ENCODE measurements around the gene TIMMDC1. TPM values are rescaled to one million over a fixed set of nuclear protein-coding genes. Genes with fewer than 3 reads are reported as not detected.
"Not testable (repeated sequence)": the region's sequence is repeated elsewhere in the genome, so short reads cannot be mapped to it uniquely, and the experiment has no call there.

TIMMDC1 gene
- total RNA-seq, 2 experiments from 2014 or later = 67.1 to 72.7 TPM

DNA sequence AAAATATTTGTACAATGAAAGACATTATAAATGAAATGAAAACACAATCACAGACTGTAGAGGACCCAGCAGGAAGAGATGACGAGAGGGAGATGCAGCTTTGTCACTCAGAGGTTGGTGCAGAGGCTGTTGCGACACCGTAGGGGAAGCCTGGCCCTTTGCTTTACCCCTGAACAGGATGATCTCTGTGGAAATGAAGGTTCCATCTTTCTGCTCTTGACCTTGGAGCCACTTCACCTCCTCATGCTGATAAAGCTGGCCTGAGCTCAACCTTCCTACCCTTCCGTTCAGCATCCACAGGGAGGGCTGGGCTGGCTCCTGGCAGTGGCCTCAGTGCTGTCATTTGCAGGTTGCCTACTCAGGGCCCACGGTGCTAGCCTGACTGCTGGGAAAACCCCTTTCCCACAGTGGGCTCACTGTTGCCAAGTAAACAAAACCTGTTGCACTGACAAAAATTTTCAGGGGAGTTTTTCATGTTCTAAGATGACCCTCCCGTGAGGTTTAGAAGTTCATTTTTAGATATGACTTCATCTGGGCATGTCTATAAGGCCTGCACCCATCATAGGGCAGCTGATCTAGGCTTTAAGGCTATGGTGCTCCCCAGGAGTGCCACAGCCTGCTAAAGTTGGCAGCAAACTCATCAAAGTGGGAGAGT, 64.1 kb downstream of the TIMMDC1 start:
- peaks cover 8% of the 10 kb centered on the region for H3K36me3 Mint-ChIP-seq (ENCODE audit: low read depth)
- peaks cover 31% of the 10 kb centered on the region for H3K4me1 Mint-ChIP-seq
- H3K9me3 Mint-ChIP-seq = peaks cover 1% of the 10 kb centered on the region
- DNase-seq = peak; percentile 15
- H3K27ac Mint-ChIP-seq = peak overlapping the region; percentile 69
- POLR2A ChIA-PET = no interaction called here
- CTCF ChIA-PET = interaction anchor here (0.6 to 0.8 kb wide), 3 partner anchors 9 to 176 kb away, joined by 3 to 5 read pairs (median 4); no protein-coding TSS in a partner anchor
- peaks cover 9% of the 10 kb centered on the region for H3K27me3 Mint-ChIP-seq
- no peak overlapping the region for H3K4me3 Mint-ChIP-seq

DNA sequence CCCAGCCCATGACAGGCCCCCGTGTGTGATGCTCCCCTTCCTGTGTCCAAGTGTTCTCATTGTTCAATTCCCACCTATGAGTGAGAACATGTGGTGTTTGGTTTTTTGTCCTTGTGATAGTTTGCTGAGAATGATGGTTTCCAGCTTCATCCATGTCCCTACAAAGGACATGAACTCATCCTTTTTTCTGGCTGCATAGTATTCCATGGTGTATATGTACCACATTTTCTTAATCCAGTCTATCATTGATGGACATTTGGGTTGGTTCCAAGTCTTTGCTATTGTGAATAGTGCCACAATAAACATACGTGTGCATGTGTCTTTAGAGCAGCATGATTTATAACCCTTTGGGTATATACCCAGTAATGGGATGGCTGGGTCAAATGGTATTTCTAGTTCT, 65.0 kb downstream of the TIMMDC1 start:
- POLR2A ChIA-PET; H3K36me3 Mint-ChIP-seq (ENCODE audit: low read depth); H3K9me3 Mint-ChIP-seq; H3K27ac Mint-ChIP-seq; H3K4me3 Mint-ChIP-seq; CTCF ChIA-PET; DNase-seq: not testable (repeated sequence)
- Mint-ChIP-seq H3K4me1 (peaks cover 23% of the 10 kb centered on the region), H3K27me3 (peaks cover 17% of the 10 kb centered on the region)

- ChIA-PET CTCF (interaction anchor here (1.0 kb wide), 1 partner anchor 9 kb away, joined by 3 read pairs; no protein-coding TSS in a partner anchor), POLR2A (no interaction called here)
- peaks cover 4% of the 10 kb centered on the region for H3K9me3 Mint-ChIP-seq
- H3K4me1 Mint-ChIP-seq = peaks cover 8% of the 10 kb centered on the region
- H3K36me3 Mint-ChIP-seq (ENCODE audit: low read depth) = peaks cover 5% of the 10 kb centered on the region
- no peak overlapping the region for H3K27ac Mint-ChIP-seq
- no peak overlapping the region for H3K4me3 Mint-ChIP-seq
- peaks cover 22% of the 10 kb centered on the region for H3K27me3 Mint-ChIP-seq
- no peak for DNase-seq
These were observed 70.8 kb downstream of the TIMMDC1 start for GRCh38 chr3:119569156-119569555.

GRCh38 chr3:119570229-119570628, 71.9 kb downstream of the TIMMDC1 start:
- DNase-seq = no peak
- H3K4me1 Mint-ChIP-seq = peaks cover 8% of the 10 kb centered on the region
- no peak overlapping the region for H3K27ac Mint-ChIP-seq
- H3K9me3 Mint-ChIP-seq = peaks cover 4% of the 10 kb centered on the region
- no peak overlapping the region for H3K4me3 Mint-ChIP-seq
- ChIA-PET CTCF (interaction anchor here (1.2 to 1.8 kb wide), 4 partner anchors 10 to 70 kb away, joined by 3 to 4 read pairs (median 4); no protein-coding TSS in a partner anchor), POLR2A (no interaction called here)
- H3K27me3 Mint-ChIP-seq = peaks cover 25% of the 10 kb centered on the region
- H3K36me3 Mint-ChIP-seq (ENCODE audit: low read depth) = peaks cover 5% of the 10 kb centered on the region

DNA sequence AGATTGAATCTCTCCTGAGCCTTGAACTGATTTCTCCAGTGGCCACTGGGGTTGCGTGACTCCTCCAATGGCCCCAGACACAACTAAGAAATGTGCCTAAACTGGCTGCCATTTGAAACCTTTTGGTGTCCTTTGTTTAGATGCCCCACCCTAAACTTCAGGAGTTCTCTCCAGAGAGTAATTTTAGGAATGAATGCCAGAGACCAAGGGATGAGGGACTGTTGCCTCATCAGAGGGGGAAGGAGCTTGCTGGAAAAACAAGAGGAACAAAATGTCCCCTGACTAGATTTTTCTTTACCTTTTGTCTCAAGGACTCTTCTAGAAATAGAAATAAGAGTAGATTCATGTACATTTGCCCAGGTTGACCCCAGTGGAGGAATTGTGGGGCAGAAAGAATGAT, 72.9 kb downstream of the TIMMDC1 start:
- Mint-ChIP-seq H3K27me3 (peaks cover 20% of the 10 kb centered on the region), H3K4me3 (no peak overlapping the region), H3K9me3 (peaks cover 4% of the 10 kb centered on the region), H3K27ac (no peak overlapping the region), H3K36me3 (ENCODE audit: low read depth) (peaks cover 5% of the 10 kb centered on the region), H3K4me1 (peaks cover 8% of the 10 kb centered on the region)
- no peak for DNase-seq
- ChIA-PET POLR2A (no interaction called here), CTCF (interaction anchor here (0.9 to 1.8 kb wide), 2 partner anchors 9 to 16 kb away, joined by 3 to 4 read pairs; no protein-coding TSS in a partner anchor)

DNA sequence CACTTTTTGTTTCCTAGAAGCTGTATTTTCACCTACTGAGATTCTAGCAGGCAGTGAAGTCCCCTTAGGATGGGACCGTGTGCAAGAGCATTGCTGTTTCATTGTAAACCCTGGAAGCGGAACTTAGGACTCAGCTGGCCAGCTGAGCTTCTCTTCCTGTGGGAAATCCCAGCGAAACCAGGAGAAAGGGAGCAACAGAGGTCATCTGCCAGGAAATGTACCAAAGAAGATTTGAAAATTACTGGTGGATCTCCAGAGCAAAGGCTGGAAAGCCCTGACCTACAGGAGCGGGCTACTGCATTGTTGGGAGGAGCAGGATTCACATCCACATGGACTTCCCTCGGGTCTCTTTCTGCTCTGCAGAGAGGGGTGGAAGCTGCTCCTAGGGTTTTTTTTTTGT, 73.3 kb downstream of the TIMMDC1 start:
- H3K9me3 Mint-ChIP-seq = peaks cover 4% of the 10 kb centered on the region
- ChIA-PET POLR2A (no interaction called here), CTCF (interaction anchor here (0.9 kb wide), 1 partner anchor 9 kb away, joined by 3 read pairs; no protein-coding TSS in a partner anchor)
- H3K36me3 Mint-ChIP-seq (ENCODE audit: low read depth) = peaks cover 5% of the 10 kb centered on the region
- no peak overlapping the region for H3K4me3 Mint-ChIP-seq
- H3K4me1 Mint-ChIP-seq = peaks cover 8% of the 10 kb centered on the region
- H3K27me3 Mint-ChIP-seq = peaks cover 17% of the 10 kb centered on the region
- no peak overlapping the region for H3K27ac Mint-ChIP-seq
- DNase-seq = no peak

Other genes with a start within 250 kb of the TIMMDC1 start
- 1 to 10 TPM; 2.0 to 2.4 TPM for gene ARHGAP31, start 204.2 kb upstream of the TIMMDC1 start, total RNA-seq
- 10 to 100 TPM; 24.6 to 32.5 TPM for gene TMEM39A, start 34.9 kb upstream of the TIMMDC1 start, total RNA-seq
- gene POGLUT1, start 29.6 kb upstream of the TIMMDC1 start, total RNA-seq = 10 to 100 TPM; 25.8 to 29.4 TPM
- 1 to 10 TPM; 7.2 to 7.4 TPM for gene CD80, start 61.1 kb downstream of the TIMMDC1 start, total RNA-seq
- 1 to 10 TPM; 1.4 to 1.8 TPM for gene ADPRH, start 80.9 kb downstream of the TIMMDC1 start, total RNA-seq
- gene PLA1A, start 99.3 kb downstream of the TIMMDC1 start, total RNA-seq = not detected
- 1 to 10 TPM; 1.7 to 2.9 TPM for gene POPDC2, start 162.0 kb downstream of the TIMMDC1 start, total RNA-seq
- 10 to 100 TPM; 52.7 to 54.5 TPM for gene COX17, start 178.9 kb downstream of the TIMMDC1 start, total RNA-seq
- not detected for gene CFAP91, start 204.5 kb downstream of the TIMMDC1 start, total RNA-seq

All from activated CD4-positive, alpha-beta T cell treated with anti-CD3 and anti-CD28 coated beads, Interleukin-2, amount 10 ng/mL, durations not matched to agents 7 days and 5 days (primary cell).